HL-60 (cell line): ENCODE data around the gene CAMKK1.

ENCODE experiments used
- DNase-seq, 2 experiments: peaks; one replicate each; pipeline ENCODE4 v3.0.0-alpha.2; 2010 to 2020; ENCODE audit warnings: low read depth in 1 of 2, low spot score in 1 of 2
- H3K27ac ChIP-seq: fragments of 250-450 bp; sonication (Bioruptor Pico); replicated peaks from 2 replicates; pipeline ENCODE4 v1.5.1; 2020; ENCODE audit warnings: mild to moderate bottlenecking, moderate library complexity
- H3K27me3 ChIP-seq: fragments of 250-450 bp; sonication (Bioruptor Pico); 2 replicates; pipeline ENCODE4 v1.5.1; 2021; ENCODE audit warnings: mild to moderate bottlenecking, moderate library complexity; ENCODE audit not compliant: insufficient read depth, poor library complexity, severe bottlenecking
- H3K4me3 ChIP-seq: replicated peaks from 2 replicates; pipeline ENCODE4 v1.5.1; 2011; ENCODE audit warnings: mild to moderate bottlenecking, control low read depth, low read length; ENCODE audit not compliant: insufficient read depth
- CTCF ChIP-seq: IDR thresholded peaks from one replicate; pipeline ENCODE4 v1.5.1; 2011; ENCODE audit warnings: low read length, control low read depth, inconsistent platforms; ENCODE audit not compliant: insufficient read depth
- GABPA ChIP-seq: IDR thresholded peaks from 2 replicates; pipeline ENCODE4 v1.6.1; 2012; ENCODE audit warnings: low read depth
- POLR2AphosphoS5 ChIP-seq: IDR thresholded peaks from 2 replicates; pipeline ENCODE4 v1.6.1; 2012; ENCODE audit warnings: low read depth
- REST ChIP-seq: IDR thresholded peaks from 2 replicates; pipeline ENCODE4 v1.6.1; 2012; ENCODE audit warnings: low read depth; ENCODE audit not compliant: insufficient replicate concordance
- SPI1 ChIP-seq: IDR thresholded peaks from 2 replicates; pipeline ENCODE4 v1.6.1; 2012; ENCODE audit warnings: low read depth, mild to moderate bottlenecking, borderline replicate concordance

CAMKK1 gene

GRCh38 chr17:3815925-3816324 is 76.9 kb downstream of the CAMKK1 start:
- TF ChIP-seq POLR2AphosphoS5 (no peak), GABPA (no peak), SPI1 (no peak)
- no peak overlapping the region for H3K27ac ChIP-seq
- H3K27me3 ChIP-seq: no peaks in the 10 kb centered on the region
- no peak overlapping the region for H3K4me3 ChIP-seq
- no peak for DNase-seq

- no peak overlapping the region for H3K4me3 ChIP-seq
- no peak for TF ChIP-seq POLR2AphosphoS5
- DNase-seq: no peak
- H3K27me3 ChIP-seq: no peaks in the 10 kb centered on the region
- no peak overlapping the region for H3K27ac ChIP-seq
These were observed 77.7 kb downstream of the CAMKK1 start for GRCh38 chr17:3815122-3815521.

GRCh38 chr17:3814361-3814760 is 78.5 kb downstream of the CAMKK1 start:
- no peak for TF ChIP-seq REST
- no peak for TF ChIP-seq CTCF
- no peak for TF ChIP-seq GABPA
- TF ChIP-seq SPI1: no peak
- TF ChIP-seq POLR2AphosphoS5: no peak
- DNase-seq: no peak
- H3K27me3 ChIP-seq: no peaks in the 10 kb centered on the region
- no peak overlapping the region for H3K27ac ChIP-seq
- H3K4me3 ChIP-seq: no peak overlapping the region

- no peak for DNase-seq
- Histone ChIP-seq H3K4me3 (no peak overlapping the region), H3K27me3 (no peaks in the 10 kb centered on the region), H3K27ac (no peak overlapping the region)
- TF ChIP-seq POLR2AphosphoS5 (no peak), CTCF (no peak), REST (no peak), SPI1 (no peak), GABPA (no peak)
These were observed 79.7 kb downstream of the CAMKK1 start for GRCh38 chr17:3813171-3813570.

- Histone ChIP-seq H3K4me3 (no peak overlapping the region), H3K27me3 (no peaks in the 10 kb centered on the region), H3K27ac (no peak overlapping the region)
- TF ChIP-seq CTCF: no peak
- no peak for DNase-seq
These were observed 80.1 kb downstream of the CAMKK1 start for GRCh38 chr17:3812771-3813170.
